Myocyte (in vitro differentiated cells): Measurements from ENCODE around the gene SMKR1. TPM values are rescaled to one million over a fixed set of nuclear protein-coding genes. Genes with fewer than 3 reads are reported as not detected.
"Not testable (repeated sequence)": the region's sequence is repeated elsewhere in the genome, so short reads cannot be mapped to it uniquely, and the experiment has no call there.

Source experiments
- DNase-seq: peaks from one replicate; pipeline ENCODE4 v3.0.0-alpha.2; 2012; ENCODE audit warnings: low read depth
- total RNA-seq: library from RNA; depleted of rRNA; stranded (reverse); fragments of >200 nt; gene quantifications from 2 replicates; pipeline ENCODE4 v1.2.3, GENCODE V29; 2014

Gene SMKR1
- total RNA-seq, 1 donor from 2014 or later, result 1.6 TPM

DNA sequence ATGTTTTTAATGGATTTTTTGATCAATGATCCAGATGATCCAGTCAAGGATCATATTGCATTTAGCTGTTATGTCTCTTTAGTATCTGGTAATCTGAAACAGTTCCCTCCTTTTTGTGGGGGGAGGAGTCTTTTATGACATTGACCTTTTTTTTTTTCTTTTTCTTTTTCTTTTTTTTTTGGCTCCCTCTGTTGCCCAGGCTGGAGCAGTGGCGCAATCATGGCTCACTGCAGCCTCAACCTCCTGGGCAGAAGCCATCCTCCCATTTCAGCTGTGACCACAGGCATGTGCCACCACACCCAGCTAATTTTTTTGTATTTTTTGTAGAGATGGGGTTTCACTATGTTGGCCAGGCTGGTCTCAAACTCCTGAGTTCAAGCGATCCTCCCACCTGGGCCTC lies 22.1 kb downstream of the SMKR1 start:
- DNase-seq, result peak; percentile 81

DNA sequence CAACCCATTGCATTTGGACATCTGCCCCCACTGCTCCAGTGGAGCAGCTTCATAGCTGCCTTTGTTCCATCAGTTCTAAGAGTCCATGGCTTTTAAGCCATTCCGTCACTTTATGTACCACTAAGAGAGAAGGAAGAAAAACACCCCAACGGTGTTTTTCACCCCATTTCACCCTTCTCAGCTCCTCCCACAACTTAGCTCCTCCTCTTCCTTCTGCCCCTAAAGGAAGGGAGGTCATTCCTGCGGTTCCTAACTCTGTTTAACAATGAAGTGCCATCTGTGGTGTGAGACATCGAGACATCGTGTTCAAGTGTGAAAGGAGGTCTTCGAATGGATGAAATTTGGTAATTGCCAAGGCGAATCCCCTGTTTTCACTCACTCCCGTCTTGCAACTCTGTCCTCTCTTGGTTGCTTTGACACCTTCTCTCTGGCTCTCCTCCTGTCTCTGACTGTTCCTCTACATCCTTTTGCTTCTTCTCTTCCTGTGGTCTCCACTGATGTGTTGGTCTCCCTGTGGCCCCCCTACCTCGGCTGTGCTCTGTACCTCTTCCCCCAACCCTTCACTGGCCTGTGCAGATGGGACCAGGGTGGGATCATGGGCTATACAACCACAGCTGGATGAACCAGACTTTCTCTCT lies 23.0 kb downstream of the SMKR1 start:
- no peak for DNase-seq

DNA sequence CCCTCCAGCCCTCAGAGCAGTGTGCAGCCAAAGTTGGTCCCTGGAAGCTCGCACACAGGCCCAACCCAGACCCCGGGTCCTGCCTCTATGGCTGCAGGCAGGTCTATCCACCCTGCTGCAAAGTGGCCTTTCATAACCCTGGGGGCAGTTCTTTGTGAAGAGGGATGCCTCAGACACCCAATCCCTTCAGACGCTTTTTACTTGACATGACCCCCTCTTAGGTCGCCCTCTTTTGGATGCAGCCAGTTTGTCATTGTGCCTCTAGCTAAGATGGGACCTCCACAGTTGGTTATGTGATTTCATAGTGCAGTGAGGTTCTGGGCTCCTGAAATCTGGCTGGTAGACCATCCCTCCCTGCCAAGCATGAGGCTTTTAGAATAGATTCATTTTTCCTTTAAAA lies 27.3 kb downstream of the SMKR1 start:
- no peak for DNase-seq

DNA sequence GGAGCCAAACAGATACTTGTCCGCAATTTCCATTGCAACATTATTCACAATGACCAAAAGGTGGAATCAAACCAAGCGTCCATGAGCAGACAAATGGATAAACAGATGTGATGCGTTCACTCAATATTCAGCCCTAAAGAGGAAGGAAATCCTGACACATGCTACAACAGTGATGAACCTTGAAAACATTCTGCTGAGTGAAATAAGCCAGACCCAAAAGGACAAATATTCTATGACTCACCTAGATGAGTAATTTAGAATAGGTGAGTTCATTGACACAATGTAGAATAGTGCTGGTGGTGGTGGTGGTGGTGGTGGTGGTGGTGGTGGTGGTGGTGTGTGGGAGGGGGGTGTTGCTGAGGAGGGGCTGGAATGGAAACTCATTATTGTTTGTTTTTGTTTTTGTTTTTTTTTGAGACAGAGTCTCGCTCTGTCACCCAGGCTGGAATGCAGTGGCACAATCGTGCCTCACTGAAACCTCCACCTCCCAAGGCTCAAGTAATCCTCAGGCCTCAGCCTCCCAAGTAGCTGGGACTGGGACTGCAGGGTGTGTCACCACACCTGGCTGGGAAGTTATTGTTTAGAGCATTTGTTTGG lies 28.6 kb downstream of the SMKR1 start:
- DNase-seq, result peak; percentile 25

DNA sequence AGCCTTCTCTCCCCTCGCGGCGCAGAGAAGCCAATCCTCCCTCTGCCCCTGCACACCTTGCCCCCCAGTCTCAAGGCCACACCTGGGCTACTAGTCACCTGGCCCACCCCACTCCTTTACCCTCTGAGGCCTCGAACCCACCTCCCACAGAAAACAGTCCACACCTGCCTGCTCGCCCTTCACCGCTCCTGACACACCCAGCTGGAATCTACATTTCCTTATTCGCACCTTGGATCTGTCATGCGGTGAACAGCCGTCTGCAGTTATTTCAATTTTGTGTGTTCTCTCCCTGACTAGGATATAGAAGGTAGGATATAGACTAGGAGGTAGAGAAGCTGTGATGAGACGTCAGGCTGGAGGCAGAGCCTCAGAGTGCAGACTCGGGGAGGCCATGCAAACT lies 29.4 kb downstream of the SMKR1 start:
- DNase-seq, result no peak

DNA sequence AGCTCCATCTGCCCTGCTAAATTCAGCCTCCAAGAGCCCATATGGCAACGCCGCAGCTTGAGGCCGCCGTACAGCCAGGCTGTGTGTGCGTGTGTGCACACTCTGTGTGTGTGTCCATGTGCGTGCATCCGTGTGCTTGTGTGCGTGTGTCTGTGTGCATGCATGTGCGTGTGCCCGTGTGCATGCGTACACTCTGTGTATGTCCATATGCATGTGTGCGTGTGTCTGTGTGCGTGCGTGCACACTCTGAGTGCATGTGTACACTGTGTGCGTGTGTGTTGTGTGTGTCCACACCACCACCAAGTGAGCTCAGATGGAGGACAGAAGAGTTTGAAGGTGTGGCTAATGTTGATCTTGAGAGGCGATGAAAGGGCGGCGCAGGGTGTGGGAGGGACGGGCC lies 30.0 kb downstream of the SMKR1 start:
- DNase-seq, result no peak

DNA sequence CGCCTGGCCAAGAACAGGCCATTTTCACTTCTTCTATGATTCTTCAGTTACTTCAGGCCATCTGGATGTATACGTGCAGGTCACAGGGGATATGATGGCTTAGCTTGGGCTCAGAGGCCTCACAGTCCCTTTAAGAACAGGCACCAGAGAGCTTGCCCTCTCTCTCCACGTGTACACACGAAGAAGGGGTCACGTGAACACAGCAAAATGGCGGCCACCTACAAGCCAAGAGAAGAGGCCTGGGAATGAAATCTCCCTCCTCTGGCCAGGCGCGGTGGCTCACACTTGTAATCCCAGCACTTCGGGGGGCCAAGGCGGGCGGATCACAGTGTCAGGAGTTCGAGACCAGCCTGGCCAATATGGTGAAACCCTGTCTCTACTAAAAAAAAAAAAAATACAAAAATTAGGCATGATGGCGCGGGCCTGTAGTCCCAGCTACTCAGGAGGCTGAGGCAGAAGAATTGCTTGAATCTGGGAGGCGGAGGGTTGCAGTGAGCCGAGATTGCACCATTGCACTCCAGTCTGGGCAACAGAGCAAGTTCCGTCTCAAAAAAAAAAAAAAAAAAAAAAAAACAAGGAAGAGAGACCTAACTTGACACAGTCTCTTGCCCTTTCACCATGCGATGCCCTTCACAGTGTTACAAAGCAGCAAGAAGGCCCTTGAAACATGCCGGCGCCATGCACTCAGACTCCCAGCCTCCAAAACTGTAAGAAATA lies 32.4 kb downstream of the SMKR1 start:
- DNase-seq, result not testable (repeated sequence)

DNA sequence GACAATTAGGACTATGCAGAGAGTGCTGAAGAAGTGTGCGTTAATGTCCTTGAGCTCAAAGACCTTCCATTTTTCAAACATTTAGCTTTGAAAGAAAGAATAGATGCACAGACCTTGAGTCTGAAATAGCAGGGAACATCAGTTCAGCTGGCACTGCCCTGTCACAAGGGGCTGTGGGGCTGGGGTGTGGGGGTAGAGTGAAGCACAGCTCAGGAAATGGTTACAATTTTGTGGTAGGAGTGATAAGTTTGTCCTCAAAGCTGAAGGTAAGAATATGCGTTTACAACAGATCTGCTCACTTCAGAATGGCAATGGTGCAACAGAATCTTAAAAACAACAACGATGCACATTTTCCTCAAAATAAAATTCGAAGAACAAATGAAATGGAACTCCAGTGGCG lies 33.6 kb downstream of the SMKR1 start:
- no peak for DNase-seq

DNA sequence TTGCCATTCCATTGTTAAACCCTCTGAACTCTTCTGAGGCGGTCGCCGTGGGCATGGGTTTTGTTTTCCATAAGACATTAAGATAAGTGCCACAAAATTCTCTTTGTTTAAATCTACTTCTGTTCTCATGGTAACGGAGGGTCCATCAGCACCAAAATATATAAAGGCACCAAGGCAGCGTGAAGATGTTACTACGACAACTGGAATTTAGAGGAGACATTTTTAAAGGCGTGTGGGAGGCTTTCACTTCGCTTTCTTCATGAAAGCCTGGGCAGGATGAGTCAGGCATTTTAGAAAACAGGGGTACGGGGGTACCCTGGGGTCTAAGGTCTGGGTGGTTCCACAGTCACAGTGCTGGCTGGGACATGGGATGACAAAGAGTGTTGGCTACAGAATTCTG lies 34.0 kb downstream of the SMKR1 start:
- no peak for DNase-seq

DNA sequence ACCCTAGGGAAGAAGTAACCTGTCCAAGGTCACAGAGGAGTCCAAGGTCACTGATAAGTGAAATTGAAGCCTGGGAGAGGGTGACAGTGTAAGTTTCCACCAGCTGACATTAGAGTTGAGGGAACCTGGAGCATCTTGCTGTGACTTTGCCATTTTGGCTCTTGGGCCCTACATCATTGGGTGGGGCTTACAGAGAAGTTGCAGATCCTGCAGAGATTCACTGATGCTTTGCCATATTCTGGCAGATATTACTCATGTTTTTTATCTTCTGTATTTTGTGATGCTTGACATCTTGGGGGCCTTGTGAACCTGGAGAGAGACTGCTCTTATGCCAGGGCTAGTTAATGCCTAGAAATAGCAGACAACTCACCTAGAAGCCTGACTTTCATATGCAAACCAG lies 36.5 kb downstream of the SMKR1 start:
- DNase-seq, result no peak

DNA sequence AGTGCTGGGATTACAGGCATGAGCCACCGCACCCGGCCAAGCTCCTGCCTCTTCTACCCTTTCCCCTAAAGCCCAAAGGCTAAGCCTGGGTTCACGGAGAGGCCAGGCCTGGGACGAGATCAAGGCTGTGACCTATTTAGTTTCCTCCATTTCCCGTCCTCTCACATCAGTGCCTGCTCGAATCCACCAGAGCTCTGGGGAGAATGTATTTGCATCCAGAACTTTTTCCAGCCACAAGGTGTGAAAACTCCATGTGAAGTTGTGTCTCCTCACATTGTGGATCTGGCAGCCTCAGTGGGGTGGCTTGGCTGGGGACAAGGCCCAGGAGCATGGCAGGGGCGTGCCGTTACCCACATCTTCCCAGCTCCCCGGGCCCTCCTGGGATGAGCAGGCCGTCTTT lies 38.0 kb downstream of the SMKR1 start:
- DNase-seq, result no peak

DNA sequence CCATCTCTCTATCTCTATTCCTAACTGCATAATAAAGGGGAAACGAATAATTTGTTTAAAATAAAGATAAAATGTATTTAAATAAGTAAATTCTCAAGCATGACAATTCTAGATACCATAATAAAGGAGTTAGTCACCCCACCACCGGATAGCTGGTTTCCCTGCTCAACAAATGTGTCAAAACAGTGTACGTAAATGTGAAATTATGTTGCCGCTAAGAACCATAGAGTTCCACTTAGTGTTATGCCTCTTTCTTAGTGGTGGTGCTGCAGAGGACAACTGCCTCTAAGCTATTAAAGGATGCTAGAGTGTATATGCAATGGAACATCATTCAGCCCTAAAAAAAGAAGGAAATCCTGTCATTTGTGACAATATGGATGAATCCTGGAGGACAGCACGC lies 42.4 kb downstream of the SMKR1 start:
- DNase-seq, result no peak

DNA sequence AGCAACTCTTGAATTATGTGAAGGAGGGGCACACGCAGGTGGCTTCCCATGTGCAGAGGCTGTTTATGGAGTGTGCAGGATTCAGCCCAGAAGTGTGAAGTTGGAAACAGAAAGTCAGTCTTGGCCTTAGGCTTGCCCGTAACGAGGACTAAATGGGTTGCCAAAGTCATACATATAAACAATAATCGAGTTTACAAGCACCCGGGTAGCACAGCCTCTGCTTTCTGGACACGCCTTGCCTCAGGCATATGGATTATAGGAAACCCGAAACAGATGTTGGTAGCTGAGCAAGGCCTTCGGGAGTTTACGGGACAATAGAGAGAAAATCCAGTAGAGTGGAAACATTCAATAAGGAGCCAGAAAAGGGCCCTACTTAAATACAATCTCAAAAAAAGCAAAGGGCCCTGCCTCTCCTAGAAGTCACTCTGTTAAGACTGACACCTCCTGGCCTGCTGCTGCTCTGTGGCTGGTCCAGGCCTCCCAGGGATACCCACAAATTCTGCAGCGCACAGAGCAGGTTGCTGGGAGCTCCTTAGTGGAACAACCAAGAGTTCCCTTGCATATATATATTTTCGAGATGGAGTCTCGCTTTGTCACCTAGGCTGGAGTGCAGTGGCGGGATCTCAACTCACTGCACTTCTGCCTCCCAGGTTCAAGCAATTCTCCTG lies 48.5 kb downstream of the SMKR1 start:
- DNase-seq, result no peak

DNA sequence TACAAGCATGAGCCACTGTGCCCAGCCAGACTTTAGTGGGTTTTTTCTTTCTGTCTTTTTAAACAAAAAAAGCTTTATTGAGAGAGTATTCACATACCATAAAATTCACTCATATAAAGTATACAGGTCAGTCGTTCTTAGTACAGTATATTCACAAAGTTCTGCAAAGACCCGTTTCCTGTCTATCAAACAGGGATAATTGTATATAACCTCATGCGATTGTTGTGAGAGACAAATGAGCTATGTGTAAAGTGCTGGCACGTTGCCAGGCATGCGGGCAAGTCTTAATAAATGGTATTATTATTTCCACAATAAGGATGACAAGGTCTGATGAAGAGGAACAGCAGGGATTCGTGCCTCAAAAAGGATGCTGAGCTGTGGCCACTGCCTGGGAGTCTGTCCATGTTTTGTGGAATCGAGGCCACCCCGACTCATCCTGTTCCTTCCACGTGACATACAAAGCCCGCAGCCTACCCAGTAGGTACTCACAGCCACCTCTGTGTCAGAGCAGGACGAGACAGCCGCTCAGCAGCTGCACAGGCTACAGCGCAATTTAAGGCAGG lies 51.6 kb downstream of the SMKR1 start:
- peak; percentile 79 for DNase-seq

DNA sequence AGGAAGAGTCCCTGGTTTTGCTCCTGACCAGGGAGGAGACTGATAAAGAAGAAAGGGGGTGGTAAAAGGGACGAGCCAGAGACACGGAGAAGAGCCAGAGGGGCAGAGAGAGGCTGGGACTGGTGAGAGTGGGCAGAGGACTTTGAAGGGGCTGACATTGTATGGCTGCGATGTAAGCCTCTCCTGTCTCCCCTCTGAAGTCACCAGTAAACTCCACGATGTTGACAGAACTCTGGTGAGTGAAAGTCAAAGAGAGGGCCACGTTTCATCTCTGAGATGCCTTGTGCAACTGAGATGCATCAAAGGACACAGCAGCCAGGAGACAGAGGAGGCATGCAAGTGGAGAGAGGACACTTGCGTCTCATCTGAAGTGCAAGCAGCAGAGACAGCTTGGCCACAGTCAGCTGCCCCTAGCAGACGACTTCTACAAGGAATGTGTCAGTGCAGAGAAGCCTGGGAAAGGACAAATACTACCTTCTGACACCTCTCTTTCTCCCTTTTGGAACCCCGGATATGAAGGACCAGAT lies 54.3 kb downstream of the SMKR1 start:
- no peak for DNase-seq

DNA sequence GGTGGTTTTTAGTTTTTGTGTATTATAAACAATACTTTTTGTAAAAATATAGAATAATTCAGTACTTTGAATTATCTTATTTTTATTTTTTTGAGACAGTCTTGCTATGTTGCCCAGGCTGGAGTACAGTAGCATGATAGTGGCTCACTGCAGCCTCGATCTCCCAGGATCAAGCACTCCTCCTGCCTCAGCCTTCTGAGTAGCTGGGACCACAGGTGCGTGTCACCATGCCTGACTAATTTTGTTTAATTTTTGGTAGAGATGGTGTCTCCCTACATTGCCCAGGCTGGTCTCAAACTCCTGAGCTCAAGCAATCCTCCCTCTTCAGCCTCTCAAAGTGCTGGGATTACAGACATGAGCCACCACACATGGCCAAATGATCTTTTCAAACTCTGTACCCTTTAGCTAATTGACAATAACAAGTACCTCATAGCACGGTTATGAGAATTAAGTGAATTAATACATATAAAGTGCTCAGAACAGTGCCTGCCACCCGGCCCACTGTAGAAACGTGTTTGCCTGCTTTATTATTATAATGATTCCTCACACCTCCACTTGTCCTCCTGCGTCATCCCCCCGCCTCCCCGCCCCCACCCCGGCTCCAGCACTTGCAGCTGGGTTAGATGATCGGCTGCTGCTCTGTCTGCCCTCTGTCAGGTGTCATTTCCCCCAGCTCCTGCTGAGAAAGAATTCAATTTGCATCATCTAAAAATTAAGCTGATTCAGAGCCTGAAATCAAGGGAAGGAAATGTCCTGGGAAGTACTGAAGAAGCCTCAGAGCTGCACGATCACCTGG lies 55.6 kb downstream of the SMKR1 start:
- no peak for DNase-seq

DNA sequence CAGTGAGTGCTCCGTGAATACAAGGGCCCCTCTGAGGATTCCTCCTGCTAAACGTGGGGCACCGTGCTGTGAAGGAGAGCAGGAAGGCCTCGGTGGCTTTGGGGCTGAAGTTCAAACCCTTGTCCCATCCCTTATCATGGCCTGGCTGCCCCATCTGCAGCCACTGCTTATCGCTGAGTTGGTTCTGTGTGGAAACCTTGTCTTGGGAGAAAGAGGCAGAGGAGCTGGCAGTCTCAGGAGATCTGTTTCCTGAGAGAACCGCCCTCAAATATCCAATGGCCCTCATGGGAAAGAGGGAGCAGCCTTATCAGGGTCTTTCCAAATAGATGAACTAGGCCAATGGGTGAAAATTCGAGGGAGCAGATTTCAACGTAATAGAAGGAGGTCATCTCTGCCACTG lies 57.2 kb downstream of the SMKR1 start:
- no peak for DNase-seq

DNA sequence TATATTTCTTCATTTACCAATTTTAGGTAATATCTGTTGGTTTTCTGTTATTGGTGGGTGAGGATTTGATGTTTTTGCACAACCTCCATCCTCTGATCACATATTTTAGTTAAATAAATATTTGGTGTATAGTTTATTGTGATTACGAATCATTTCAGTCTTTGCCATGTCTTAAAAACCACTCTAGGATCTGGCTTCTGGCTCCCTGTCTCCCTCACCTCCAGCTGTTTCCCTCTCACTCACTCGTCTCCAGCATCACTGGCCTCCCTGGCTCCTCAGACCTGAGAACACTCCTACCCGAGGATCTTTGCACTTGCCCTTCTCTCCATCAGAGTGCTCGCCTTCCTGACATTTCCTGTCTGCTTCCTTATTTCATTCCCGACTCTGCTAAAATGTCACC lies 58.5 kb downstream of the SMKR1 start:
- DNase-seq, result no peak

DNA sequence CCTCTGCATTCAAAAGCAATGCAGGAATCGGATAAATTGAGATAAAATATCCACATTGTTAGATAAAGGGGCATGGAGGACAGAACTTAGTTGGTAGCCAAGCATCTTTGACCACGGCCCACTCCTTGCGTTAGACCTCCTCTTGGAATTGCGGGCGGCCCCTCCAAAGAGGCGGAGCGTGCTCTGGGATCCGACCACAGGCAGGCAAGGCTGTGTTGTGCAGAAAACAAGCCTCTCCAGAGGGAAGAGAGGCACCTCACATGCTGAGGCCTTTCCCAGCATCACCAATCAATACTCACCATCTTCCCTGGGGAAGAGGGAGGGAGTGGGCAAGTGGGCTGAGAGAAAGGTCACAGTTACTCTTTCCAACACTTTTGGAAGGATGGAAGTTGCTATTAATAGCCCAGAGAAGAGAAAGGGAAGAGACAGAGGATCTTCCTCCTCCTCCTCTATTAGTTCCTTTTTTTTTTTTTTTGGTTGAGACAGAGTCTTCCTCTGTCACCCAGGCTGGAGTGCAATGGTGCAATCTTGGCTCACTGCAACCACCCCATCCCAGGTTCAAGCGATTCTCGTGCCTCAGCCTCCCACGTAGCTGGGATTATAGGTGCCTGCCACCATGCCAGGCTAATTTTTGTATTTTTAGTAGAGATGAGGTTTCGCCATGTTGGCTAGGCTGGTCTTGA lies 59.5 kb downstream of the SMKR1 start:
- DNase-seq, result no peak
